Adipocyte (in vitro differentiated cells): ENCODE results near the gene CD6.

Experiments
- DNase-seq: peaks from one replicate; pipeline ENCODE4 v3.0.0-alpha.2; 2015; ENCODE audit warnings: low read depth
- H3K27me3 ChIP-seq: replicated peaks from 2 replicates; pipeline ENCODE4 v1.7.0; 2013; ENCODE audit warnings: mild to moderate bottlenecking, low read length, moderate library complexity; ENCODE audit not compliant: control insufficient read depth, insufficient read depth
- H3K36me3 ChIP-seq: 2 replicates; pipeline ENCODE4 v1.7.0; 2013; ENCODE audit warnings: low read length, mild to moderate bottlenecking, moderate library complexity; ENCODE audit not compliant: control insufficient read depth, insufficient read depth, severe bottlenecking
- H3K4me1 ChIP-seq: 2 replicates; pipeline ENCODE4 v1.7.0; 2013; ENCODE audit warnings: mild to moderate bottlenecking, low read length, moderate library complexity; ENCODE audit not compliant: control insufficient read depth, insufficient read depth
- H3K4me3 ChIP-seq: 2 replicates; pipeline ENCODE4 v1.7.0; 2013; ENCODE audit warnings: mild to moderate bottlenecking, low read length, moderate library complexity
- H3K9ac ChIP-seq: 2 replicates; pipeline ENCODE4 v1.7.0; 2013; ENCODE audit warnings: mild to moderate bottlenecking, low read length, moderate library complexity
- H3K9me3 ChIP-seq: 2 replicates; pipeline ENCODE4 v1.7.0; 2013; ENCODE audit warnings: mild to moderate bottlenecking, low read length, moderate library complexity; ENCODE audit not compliant: control insufficient read depth

CD6 gene

GRCh38 chr11:61004761-61005181, 33.3 kb downstream of the CD6 start:
- H3K27me3 ChIP-seq = peaks cover 66% of the 10 kb centered on the region
- no peak for DNase-seq

GRCh38 chr11:61007383-61007955, 36.0 kb downstream of the CD6 start:
- peaks cover 76% of the 10 kb centered on the region for H3K27me3 ChIP-seq
- DNase-seq = peak; percentile 10

More at GRCh38 chr11:61004761-61005181, 33.3 kb downstream of the CD6 start:
- H3K36me3 ChIP-seq = no peaks in the 10 kb centered on the region
- H3K9ac ChIP-seq = no peak overlapping the region
- no peak overlapping the region for H3K4me3 ChIP-seq
- H3K4me1 ChIP-seq = no peaks in the 10 kb centered on the region
- H3K9me3 ChIP-seq = no peaks in the 10 kb centered on the region

GRCh38 chr11:61007956-61008896, 36.7 kb downstream of the CD6 start:
- no peaks in the 10 kb centered on the region for H3K4me1 ChIP-seq
- peaks cover 84% of the 10 kb centered on the region for H3K27me3 ChIP-seq
- H3K36me3 ChIP-seq = no peaks in the 10 kb centered on the region
- H3K4me3 ChIP-seq = peak overlapping the region; percentile 60
- no peak for DNase-seq
- no peaks in the 10 kb centered on the region for H3K9me3 ChIP-seq
- H3K9ac ChIP-seq = no peak overlapping the region

More at GRCh38 chr11:61007383-61007955, 36.0 kb downstream of the CD6 start:
- no peaks in the 10 kb centered on the region for H3K4me1 ChIP-seq
- no peak overlapping the region for H3K9ac ChIP-seq
- H3K4me3 ChIP-seq = peak overlapping the region; percentile 60
- H3K36me3 ChIP-seq = no peaks in the 10 kb centered on the region
- no peaks in the 10 kb centered on the region for H3K9me3 ChIP-seq

DNA sequence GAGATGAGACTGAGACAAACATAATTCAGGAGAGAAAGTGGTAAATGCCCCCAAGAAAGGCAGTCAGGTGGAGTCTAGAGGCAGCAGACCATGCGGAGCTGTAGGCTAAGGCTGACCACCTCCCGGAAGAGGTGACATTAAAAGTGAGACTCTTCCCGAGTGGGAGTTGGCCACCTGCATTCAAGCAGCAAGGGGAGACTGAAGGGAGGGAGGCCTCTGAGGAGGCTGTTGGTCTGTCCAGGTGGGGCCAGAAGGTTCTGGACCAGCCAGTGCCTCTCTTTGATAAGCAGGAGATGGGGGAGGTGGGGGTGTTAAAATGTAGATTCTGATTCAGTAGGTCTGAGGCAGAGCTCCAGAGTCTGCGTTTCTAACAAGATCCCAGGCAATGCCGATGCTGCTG, 37.5 kb downstream of the CD6 start:
- Histone ChIP-seq H3K4me3 (no peak overlapping the region), H3K36me3 (no peaks in the 10 kb centered on the region), H3K9me3 (no peaks in the 10 kb centered on the region), H3K27me3 (peaks cover 86% of the 10 kb centered on the region), H3K4me1 (no peaks in the 10 kb centered on the region), H3K9ac (no peak overlapping the region)
- no peak for DNase-seq

DNA sequence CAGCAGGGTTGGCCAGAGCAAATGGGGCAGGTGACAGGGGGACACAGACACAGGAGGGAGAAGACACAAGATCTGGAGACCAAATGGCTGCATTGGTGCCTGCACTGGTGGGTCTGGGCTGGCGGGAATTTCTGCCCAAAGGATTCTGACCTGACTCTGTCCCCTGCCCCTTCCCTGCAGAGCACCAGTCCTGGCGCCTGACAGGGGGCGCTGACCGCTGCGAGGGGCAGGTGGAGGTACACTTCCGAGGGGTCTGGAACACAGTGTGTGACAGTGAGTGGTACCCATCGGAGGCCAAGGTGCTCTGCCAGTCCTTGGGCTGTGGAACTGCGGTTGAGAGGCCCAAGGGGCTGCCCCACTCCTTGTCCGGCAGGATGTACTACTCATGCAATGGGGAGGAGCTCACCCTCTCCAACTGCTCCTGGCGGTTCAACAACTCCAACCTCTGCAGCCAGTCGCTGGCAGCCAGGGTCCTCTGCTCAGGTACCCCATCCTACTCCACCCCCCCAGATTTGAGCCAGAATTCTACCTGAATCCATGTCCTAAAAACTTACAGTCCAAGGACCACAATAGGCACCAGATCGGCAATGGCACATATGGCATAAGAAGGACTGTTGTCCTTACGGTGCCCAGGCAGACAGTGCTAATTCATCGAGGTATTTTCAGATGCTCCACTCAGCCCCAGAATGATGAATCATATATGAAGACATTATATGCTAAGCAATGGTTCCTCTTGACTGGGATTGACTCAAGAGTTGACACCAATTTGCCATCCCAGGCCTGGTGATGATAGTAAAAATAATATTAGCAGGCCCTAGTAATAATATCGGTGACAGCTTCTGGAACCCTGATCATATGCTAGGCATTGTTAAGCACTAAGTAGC, 38.2 kb downstream of the CD6 start:
- DNase-seq = no peak
- H3K27me3 ChIP-seq = peaks cover 83% of the 10 kb centered on the region
- no peak overlapping the region for H3K9ac ChIP-seq

DNA sequence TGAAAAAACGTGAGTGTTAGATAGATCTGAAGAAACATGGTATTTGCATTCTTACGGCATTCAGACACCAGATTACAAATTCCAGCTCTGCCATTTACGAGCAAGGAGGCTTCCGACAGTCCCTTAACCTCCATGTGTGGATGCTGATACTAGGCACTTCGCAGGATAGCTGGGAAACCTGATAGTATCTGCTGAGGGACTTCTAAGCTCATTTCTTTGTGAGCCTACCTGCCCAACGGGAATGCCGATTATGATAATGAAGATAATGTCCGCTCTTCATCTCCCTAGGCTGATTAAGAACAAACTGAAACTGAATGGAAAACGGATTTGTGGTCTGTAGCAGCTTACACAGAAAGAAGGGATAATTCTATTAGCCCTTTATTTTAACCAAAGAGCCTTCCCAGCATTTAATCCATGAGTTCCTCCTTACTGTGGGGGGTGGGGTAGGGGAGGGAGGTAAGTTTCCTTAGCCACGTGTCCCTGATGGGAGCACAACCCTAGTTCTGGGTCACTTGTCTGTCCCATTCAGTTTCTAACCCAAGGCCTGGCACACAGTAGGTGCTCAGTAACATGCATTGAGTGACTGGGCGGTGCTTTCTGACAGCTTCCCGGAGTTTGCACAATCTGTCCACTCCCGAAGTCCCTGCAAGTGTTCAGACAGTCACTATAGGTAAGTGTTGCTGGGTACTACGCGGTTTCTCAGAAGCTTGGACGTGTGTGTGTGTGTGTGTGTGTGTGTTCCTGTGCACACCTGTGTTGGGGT, 39.2 kb downstream of the CD6 start:
- Histone ChIP-seq H3K36me3 (no peaks in the 10 kb centered on the region), H3K27me3 (peaks cover 82% of the 10 kb centered on the region), H3K9me3 (no peaks in the 10 kb centered on the region), H3K4me1 (no peaks in the 10 kb centered on the region), H3K9ac (no peak overlapping the region), H3K4me3 (no peak overlapping the region)
- no peak for DNase-seq

More for the DNA sequence above, 38.2 kb downstream of the CD6 start:
- Histone ChIP-seq H3K4me1 (no peaks in the 10 kb centered on the region), H3K9me3 (no peaks in the 10 kb centered on the region), H3K4me3 (no peak overlapping the region), H3K36me3 (no peaks in the 10 kb centered on the region)

DNA sequence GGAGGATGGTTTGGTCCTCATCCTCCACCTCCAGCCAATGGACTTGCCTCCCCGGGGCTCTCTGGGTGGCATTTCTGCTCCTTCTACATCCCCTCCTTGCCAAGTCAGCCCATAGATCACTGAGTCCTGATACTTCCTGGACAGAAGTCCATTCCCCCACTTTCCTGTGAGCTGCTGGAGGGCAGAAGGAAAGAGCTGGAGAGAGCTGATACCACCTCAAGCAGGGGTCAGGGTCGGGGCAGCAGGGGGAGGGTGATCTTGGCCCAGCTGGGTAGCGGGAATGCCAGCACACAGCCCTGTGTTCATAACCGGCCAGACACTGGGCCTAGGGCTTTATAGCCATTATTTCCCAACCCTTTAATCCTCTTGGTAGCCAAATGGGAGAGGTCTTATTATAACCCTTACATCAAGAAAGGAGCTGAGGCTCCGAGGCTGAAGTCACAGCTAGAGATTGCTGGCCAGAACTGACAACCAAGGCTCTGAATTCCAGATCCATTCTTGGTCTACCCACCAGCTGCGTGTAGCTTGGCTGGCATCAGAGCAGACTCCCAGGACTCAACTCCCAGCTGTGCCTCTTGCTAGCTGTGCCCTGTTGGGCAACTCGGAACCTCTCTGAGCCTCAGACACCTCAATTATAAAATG, 39.9 kb downstream of the CD6 start:
- Histone ChIP-seq H3K9ac (no peak overlapping the region), H3K4me1 (no peaks in the 10 kb centered on the region), H3K27me3 (peaks cover 86% of the 10 kb centered on the region), H3K36me3 (no peaks in the 10 kb centered on the region), H3K9me3 (peaks cover under 1% of the 10 kb centered on the region), H3K4me3 (no peak overlapping the region)
- DNase-seq = no peak

- DNase-seq = no peak
- Histone ChIP-seq H3K9me3 (peaks cover 6% of the 10 kb centered on the region), H3K4me3 (no peak overlapping the region), H3K36me3 (no peaks in the 10 kb centered on the region), H3K27me3 (peaks cover 85% of the 10 kb centered on the region), H3K9ac (no peak overlapping the region), H3K4me1 (no peaks in the 10 kb centered on the region)
Measured at GRCh38 chr11:61011950-61012736, 40.7 kb downstream of the CD6 start.

DNA sequence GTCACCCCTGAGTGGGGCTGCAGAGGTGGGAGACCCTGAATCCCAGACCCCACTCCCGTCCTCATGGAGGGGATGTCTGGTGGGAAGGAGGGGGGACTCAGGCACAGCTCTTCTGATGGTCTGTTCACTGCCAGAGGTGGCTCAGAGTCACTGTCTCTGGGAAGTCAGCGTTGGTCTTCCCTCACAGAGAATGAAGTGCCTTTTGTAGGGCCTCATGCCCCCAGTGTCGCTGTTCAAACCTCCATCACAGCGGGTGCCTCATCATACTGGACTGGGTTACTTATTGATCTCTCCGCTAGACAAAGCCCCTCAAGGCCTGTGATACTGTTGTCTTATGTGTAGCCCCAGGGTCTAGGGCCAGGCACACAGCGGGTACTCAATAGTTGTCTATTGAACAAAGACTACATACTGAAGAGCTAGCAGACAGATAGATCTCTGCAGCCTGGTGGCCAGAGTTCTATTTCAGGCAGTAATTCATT, 41.3 kb downstream of the CD6 start:
- peaks cover 85% of the 10 kb centered on the region for H3K27me3 ChIP-seq
- no peaks in the 10 kb centered on the region for H3K36me3 ChIP-seq
- H3K4me1 ChIP-seq = no peaks in the 10 kb centered on the region
- H3K9ac ChIP-seq = no peak overlapping the region
- H3K9me3 ChIP-seq = peaks cover 6% of the 10 kb centered on the region
- no peak overlapping the region for H3K4me3 ChIP-seq
- no peak for DNase-seq
